CD14-positive monocyte (primary cell): Measurements from ENCODE around the gene FGD4. TPM values are rescaled to one million over a fixed set of nuclear protein-coding genes. Genes with fewer than 3 reads are reported as not detected.

Experiments used
- DNase-seq, 3 donors: peaks; one replicate each; pipeline ENCODE4 v3.0.0-alpha.2; 2011 to 2022
- H2AFZ ChIP-seq: 2 replicates; pipeline ENCODE4 v1.6.0; 2012; ENCODE audit warnings: mild to moderate bottlenecking, low read depth, low read length, inconsistent platforms; ENCODE audit not compliant: insufficient read depth, poor library complexity, severe bottlenecking
- H3K27ac ChIP-seq, 2 donors: 1 replicate in 1 of 2; 2 replicates in 1 of 2; pipeline ENCODE4 v1.5.1; 2012 to 2013; ENCODE audit warnings: low read length in 2 of 2, control low read depth in 1 of 2, inconsistent platforms in 1 of 2, low read depth in 1 of 2, mild to moderate bottlenecking in 1 of 2
- H3K27me3 ChIP-seq, 2 donors: one replicate each; pipeline versions ENCODE4 v1.6.0 to v1.6.1; 2011 to 2013; ENCODE audit warnings: low read length in 2 of 2; ENCODE audit not compliant: control insufficient read depth in 2 of 2, insufficient read depth in 2 of 2
- H3K36me3 ChIP-seq, 2 donors: replicated peaks in 1 of 2; 1 replicate in 1 of 2; 2 replicates in 1 of 2; pipeline versions ENCODE4 v1.5.1 to v1.6.1; 2012 to 2013; ENCODE audit warnings: low read length in 2 of 2, control low read depth in 1 of 2, inconsistent platforms in 1 of 2, mild to moderate bottlenecking in 1 of 2; ENCODE audit not compliant: insufficient read depth in 2 of 2, control insufficient read depth in 1 of 2
- H3K4me1 ChIP-seq, 2 donors: 1 replicate in 1 of 2; 2 replicates in 1 of 2; pipeline versions ENCODE4 v1.5.1 to v1.6.1; 2012 to 2013; ENCODE audit warnings: low read length in 2 of 2, control low read depth in 1 of 2, inconsistent platforms in 1 of 2, mild to moderate bottlenecking in 1 of 2, moderate library complexity in 1 of 2; ENCODE audit not compliant: insufficient read depth in 2 of 2, control insufficient read depth in 1 of 2
- H3K4me2 ChIP-seq: replicated peaks from 2 replicates; pipeline ENCODE3; 2012; ENCODE audit warnings: low read length, moderate library complexity, mild to moderate bottlenecking; ENCODE audit not compliant: poor library complexity, severe bottlenecking; ENCODE audit errors: extremely low read depth
- H3K4me3 ChIP-seq, 3 experiments: fragments of 200-600 bp in 1 of 3; sonication (generic) in 1 of 3; replicated peaks in 1 of 3; 1 replicate in 2 of 3; 2 replicates in 1 of 3; pipeline ENCODE4 v1.5.1; 2011 to 2013; ENCODE audit warnings: low read length in 3 of 3, mild to moderate bottlenecking in 3 of 3, control low read depth in 2 of 3, low read depth in 2 of 3, inconsistent platforms in 1 of 3, moderate library complexity in 1 of 3
- H3K79me2 ChIP-seq: 2 replicates; pipeline ENCODE4 v1.6.0; 2012; ENCODE audit warnings: mild to moderate bottlenecking, control low read depth, inconsistent platforms, low read length, moderate library complexity; ENCODE audit not compliant: insufficient read depth
- H3K9ac ChIP-seq: 2 replicates; pipeline ENCODE4 v1.6.0; 2017; ENCODE audit warnings: low read length, mild to moderate bottlenecking; ENCODE audit not compliant: insufficient read depth, poor library complexity, severe bottlenecking
- H3K9me3 ChIP-seq, 2 donors: replicated peaks in 1 of 2; 1 replicate in 1 of 2; 2 replicates in 1 of 2; pipeline versions ENCODE4 v1.5.1 to v1.6.1; 2012 to 2013; ENCODE audit warnings: low read length in 2 of 2, control low read depth in 1 of 2; ENCODE audit not compliant: control insufficient read depth in 1 of 2, insufficient read depth in 1 of 2
- H4K20me1 ChIP-seq: 2 replicates; pipeline ENCODE4 v1.6.0; 2012; ENCODE audit warnings: mild to moderate bottlenecking, low read length, control low read depth, moderate library complexity; ENCODE audit not compliant: insufficient read depth
- H3K27ac Mint-ChIP-seq, 7 donors: one replicate each; pipeline ENCODE4 v1.8.0; 2020; ENCODE audit warnings: mild to moderate bottlenecking in 7 of 7, mixed read lengths in 7 of 7, moderate library complexity in 6 of 7, inconsistent platforms in 2 of 7
- H3K27me3 Mint-ChIP-seq, 3 donors: one replicate each; pipeline ENCODE4 v1.8.0; 2021 to 2022; ENCODE audit warnings: low read depth in 3 of 3, mild to moderate bottlenecking in 3 of 3, mixed read lengths in 3 of 3, moderate library complexity in 3 of 3, inconsistent platforms in 1 of 3
- H3K36me3 Mint-ChIP-seq, 2 donors: one replicate each; pipeline ENCODE4 v1.8.0; 2020; ENCODE audit warnings: mixed read lengths in 2 of 2, inconsistent platforms in 1 of 2, mild to moderate bottlenecking in 1 of 2
- H3K4me1 Mint-ChIP-seq: one replicate; pipeline ENCODE4 v1.8.0; 2020; ENCODE audit warnings: mild to moderate bottlenecking, mixed read lengths
- H3K4me3 Mint-ChIP-seq, 2 donors: one replicate each; pipeline ENCODE4 v1.8.0; 2020; ENCODE audit warnings: mild to moderate bottlenecking in 2 of 2, mixed read lengths in 2 of 2, moderate library complexity in 1 of 2
- H3K9me3 Mint-ChIP-seq, 7 donors: one replicate each; pipeline ENCODE4 v1.8.0; 2020 to 2022; ENCODE audit warnings: mixed read lengths in 7 of 7, mild to moderate bottlenecking in 6 of 7, moderate library complexity in 6 of 7, inconsistent platforms in 2 of 7
- CTCF ChIP-seq: fragments of 200-600 bp; IDR thresholded peaks from one replicate; pipeline ENCODE4 v1.8.0; 2022; ENCODE audit warnings: antibody characterized with exemption, mild to moderate bottlenecking
- WGBS: methylation state at CpG from one replicate; pipeline ENCODE4 v1.1.5; 2013; ENCODE audit warnings: missing lambda C conversion rate; ENCODE audit not compliant: insufficient coverage; 5-methylcytosine and 5-hydroxymethylcytosine counted together
- intact Hi-C, 2 donors: fragments of 100-400 bp; cut with micrococcal nuclease; formaldehyde crosslinking; loops; one replicate each; pipeline versions ENCODE4 v1.15.0 to v1.15.1; 2023
- polyA plus RNA-seq, 3 donors: library from polyadenylated mRNA; depleted of rRNA in 1 of 3; unstranded in 2 of 3; stranded (reverse) in 1 of 3; fragments of 300-500 nt in 2 of 3; fragments of >200 nt in 1 of 3; fragmentation: Illumina TruSeq in 2 of 3; gene quantifications; 1 replicate in 2 of 3; 2 replicates in 1 of 3; pipeline ENCODE4 v1.2.3, GENCODE V29; 2012 to 2021

The FGD4 gene
- polyA plus RNA-seq, 3 donors = 5.3 to 34.4 (median 6.0) TPM

- peak; percentile 7 for TF ChIP-seq CTCF
- Histone ChIP-seq H4K20me1 (peaks cover 18% of the 10 kb centered on the region), H3K27ac (peak overlapping the region; percentile 79 to 86), H3K79me2 (peaks cover 96% of the 10 kb centered on the region), H3K9ac (peak overlapping the region; percentile 63), H3K27me3 (no peaks in the 10 kb centered on the region), H3K4me3 (peak overlapping the region; percentile 42 to 75 (median 50)), H3K36me3 (peaks cover 0 to 6% of the 10 kb centered on the region in 2 donors), H3K4me2 (peak overlapping the region; percentile 79), H3K4me1 (peaks cover 33 to 57% of the 10 kb centered on the region in 2 donors), H3K9me3 (no peaks in the 10 kb centered on the region), H2AFZ (peak overlapping the region; percentile 73)
- H3K4me3 Mint-ChIP-seq = peak overlapping the region; percentile 81 to 91
- peaks cover 10 to 14% of the 10 kb centered on the region in 2 donors for H3K36me3 Mint-ChIP-seq
- DNase-seq = peak; percentile 41 to 51 (median 47)
- H3K27me3 Mint-ChIP-seq = no peaks in the 10 kb centered on the region
- peak overlapping the region; percentile 86 to 96 (median 92) for H3K27ac Mint-ChIP-seq
- whole genome bisulfite sequencing = 6% methylated on average over 2 of the region's 6 CpGs
- no peaks in the 10 kb centered on the region for H3K9me3 Mint-ChIP-seq
- H3K4me1 Mint-ChIP-seq = peaks cover 57% of the 10 kb centered on the region
- intact Hi-C loops = loop anchor here (5.0 to 10.0 kb wide), 2 partner anchors 49 to 133 kb away; no protein-coding TSS in a partner anchor
These were observed 136.1 kb downstream of the FGD4 start for GRCh38 chr12:32535288-32535999.

- WGBS = no CpG with 5 or more reads among the region's 1 CpG
- Histone ChIP-seq H3K27ac (peak overlapping the region in 1 of 2 donors; percentile 86), H3K9ac (peak overlapping the region; percentile 63), H3K36me3 (peaks cover 0 to 4% of the 10 kb centered on the region in 2 donors), H3K79me2 (peaks cover 96% of the 10 kb centered on the region), H3K4me1 (peaks cover 36 to 61% of the 10 kb centered on the region in 2 donors), H3K4me3 (peak overlapping the region; percentile 42 to 75 (median 50)), H3K27me3 (no peaks in the 10 kb centered on the region), H2AFZ (peak overlapping the region; percentile 73), H3K9me3 (no peaks in the 10 kb centered on the region), H4K20me1 (peaks cover 22% of the 10 kb centered on the region), H3K4me2 (peak overlapping the region; percentile 79)
- no peak for DNase-seq
- H3K27ac Mint-ChIP-seq = peak overlapping the region; percentile 31 to 96 (median 92)
- no peaks in the 10 kb centered on the region for H3K27me3 Mint-ChIP-seq
- TF ChIP-seq CTCF = peak; percentile 8
- peak overlapping the region; percentile 81 to 91 for H3K4me3 Mint-ChIP-seq
- intact Hi-C loops = loop anchor here (5.0 to 10.0 kb wide), 2 partner anchors 49 to 134 kb away; no protein-coding TSS in a partner anchor
- H3K9me3 Mint-ChIP-seq = no peaks in the 10 kb centered on the region
- peaks cover 10 to 14% of the 10 kb centered on the region in 2 donors for H3K36me3 Mint-ChIP-seq
- H3K4me1 Mint-ChIP-seq = peaks cover 61% of the 10 kb centered on the region
These were observed 136.6 kb downstream of the FGD4 start for GRCh38 chr12:32536000-32536345.
